GM12878 (cell line): Measurements from ENCODE around the gene MAD1L1. TPM values are rescaled to one million over a fixed set of nuclear protein-coding genes. Genes with fewer than 3 reads are reported as not detected.
"Not testable (repeated sequence)": the region's sequence is repeated elsewhere in the genome, so short reads cannot be mapped to it uniquely, and the experiment has no call there.

Experiments
- ATAC-seq: fragments of 200-7000 bp; cut with Tn5 transposase; 3 replicates; pipeline ENCODE4 v1.9.1; 2020; ENCODE audit warnings: mild to moderate bottlenecking, moderate library complexity
- BruUV-seq: library from RNA; stranded (reverse); fragments of 400-500 nt; replicated peaks from 2 replicates; lab custom pipeline; 2021; lab: Mats Ljungman, UMichigan
- CTCF ChIA-PET: fragments of 300-600 bp; sonication (Branson Sonifier 250); formaldehyde crosslinking; extraction: SDS; loops from one replicate; lab custom pipeline; 2021; ENCODE audit warnings: inconsistent platforms; lab: Yijun Ruan, JAX
- POLR2A ChIA-PET: fragments of 350-600 bp; formaldehyde crosslinking; extraction: SDS; loops from one replicate; lab custom pipeline; 2021; ENCODE audit warnings: inconsistent platforms; lab: Charles Lee
- RAD21 ChIA-PET: fragments of 300-600 bp; sonication (Branson Sonifier 250); formaldehyde crosslinking; loops from one replicate; lab custom pipeline; 2023; ENCODE audit warnings: antibody characterized with exemption; ENCODE audit not compliant: unreplicated experiment; lab: Charles Lee
- SMC1A ChIA-PET: fragments of 300-600 bp; sonication (Branson Sonifier 250); formaldehyde crosslinking; loops from one replicate; lab custom pipeline; 2023; ENCODE audit not compliant: unreplicated experiment, uncharacterized antibody; lab: Charles Lee
- DNase-seq: peaks from one replicate; pipeline ENCODE4 v3.0.0-alpha.2; 2011; ENCODE audit warnings: low read depth, low spot score
- FAIRE-seq: peaks from 3 replicates; lab custom pipeline; 2011; peaks lifted over from hg19 to GRCh38; lab: Jason Lieb, UNC
- H2AFZ ChIP-seq: 2 replicates; pipeline ENCODE4 v1.6.0; 2011; ENCODE audit warnings: low read depth, low read length, control low read depth; ENCODE audit not compliant: control insufficient read depth
- H3K27ac ChIP-seq: 2 replicates; pipeline ENCODE4 v1.5.1; 2011; ENCODE audit warnings: control low read depth; ENCODE audit not compliant: control insufficient read depth, insufficient read depth
- H3K27me3 ChIP-seq, 2 experiments: replicated peaks in 1 of 2; 2 replicates each; pipeline versions ENCODE4 v1.6.0 to v1.6.1; 2011; ENCODE audit warnings: low read length in 1 of 2; ENCODE audit not compliant: control insufficient read depth in 2 of 2, insufficient read depth in 2 of 2
- H3K36me3 ChIP-seq, 2 experiments: 2 replicates each; pipeline ENCODE4 v1.5.1; 2011; ENCODE audit warnings: low read length in 1 of 2; ENCODE audit not compliant: control insufficient read depth in 2 of 2, insufficient read depth in 2 of 2
- H3K4me1 ChIP-seq: 2 replicates; pipeline ENCODE4 v1.6.1; 2011; ENCODE audit warnings: mild to moderate bottlenecking, low read length, moderate library complexity, mixed read lengths; ENCODE audit not compliant: control insufficient read depth, insufficient read depth
- H3K4me2 ChIP-seq: 2 replicates; pipeline ENCODE4 v1.6.0; 2011; ENCODE audit warnings: control low read depth; ENCODE audit not compliant: control insufficient read depth, insufficient read depth
- H3K4me3 ChIP-seq: fragments of 200-600 bp; sonication (generic); 2 replicates; pipeline ENCODE4 v1.5.1; 2016
- H3K79me2 ChIP-seq: 2 replicates; pipeline ENCODE4 v1.6.0; 2011; ENCODE audit warnings: low read length; ENCODE audit not compliant: control insufficient read depth, insufficient read depth
- H3K9ac ChIP-seq: 2 replicates; pipeline ENCODE4 v1.8.0; 2011; ENCODE audit warnings: low read length, control low read depth, mixed read lengths; ENCODE audit not compliant: control insufficient read depth, insufficient read depth
- H3K9me3 ChIP-seq: replicated peaks from 3 replicates; pipeline ENCODE4 v1.5.1; 2011; ENCODE audit warnings: mild to moderate bottlenecking, low read length; ENCODE audit not compliant: control insufficient read depth, insufficient read depth
- H4K20me1 ChIP-seq: 2 replicates; pipeline ENCODE4 v1.6.0; 2011; ENCODE audit not compliant: control insufficient read depth, insufficient read depth
- ATF3 ChIP-seq: IDR thresholded peaks from 2 replicates; pipeline ENCODE4 v1.6.1; 2011; ENCODE audit warnings: low read depth, mild to moderate bottlenecking, low read length, moderate library complexity, borderline replicate concordance; ENCODE audit errors: extremely low read depth
- CHD2 ChIP-seq: IDR thresholded peaks from 2 replicates; pipeline ENCODE4 v1.6.1; 2011; ENCODE audit warnings: low read depth, low read length, improper control_type of control experiment, borderline replicate concordance
- CREM ChIP-seq: IDR thresholded peaks from 2 replicates; pipeline ENCODE4 v1.6.1; 2014; ENCODE audit warnings: antibody characterized with exemption, low read depth
- DPF2 ChIP-seq: fragments of 450-650 bp; IDR thresholded peaks from 2 replicates; pipeline ENCODE4 v1.6.1; 2017; ENCODE audit warnings: mild to moderate bottlenecking
- ELK1 ChIP-seq: IDR thresholded peaks from 2 replicates; pipeline ENCODE4 v1.6.1; 2012; ENCODE audit warnings: low read depth, low read length, improper control_type of control experiment
- HDAC6 ChIP-seq: fragments of 200-600 bp; sonication (generic); IDR thresholded peaks from one replicate; pipeline ENCODE4 v1.8.0; 2017; ENCODE audit warnings: antibody characterized with exemption; ENCODE audit not compliant: unreplicated experiment
- POLR2AphosphoS2 ChIP-seq: IDR thresholded peaks from 2 replicates; pipeline ENCODE4 v1.6.1; 2011; ENCODE audit warnings: low read depth, mild to moderate bottlenecking, low read length, improper control_type of control experiment, moderate library complexity
- POLR2AphosphoS5 ChIP-seq: IDR thresholded peaks from 2 replicates; pipeline ENCODE4 v1.6.1; 2011; ENCODE audit warnings: mild to moderate bottlenecking, low read length, inconsistent platforms
- RELA ChIP-seq: fragments of 450-650 bp; IDR thresholded peaks from 2 replicates; pipeline ENCODE4 v1.8.0; 2014; ENCODE audit warnings: borderline replicate concordance; ENCODE audit not compliant: partially characterized antibody
- SP1 ChIP-seq: IDR thresholded peaks from one replicate; pipeline ENCODE4 v1.6.1; 2011; ENCODE audit warnings: low read depth, low read length
- TARDBP ChIP-seq: IDR thresholded peaks from 2 replicates; pipeline ENCODE4 v1.6.1; 2016; ENCODE audit warnings: borderline replicate concordance
- TCF7 ChIP-seq: IDR thresholded peaks from 2 replicates; pipeline ENCODE4 v1.6.1; 2014; ENCODE audit warnings: antibody characterized with exemption, borderline replicate concordance
- ZNF207 ChIP-seq: fragments of 450-650 bp; IDR thresholded peaks from 2 replicates; pipeline ENCODE4 v1.6.1; 2014; ENCODE audit warnings: antibody characterized with exemption, mild to moderate bottlenecking, borderline replicate concordance
- ZNF24 ChIP-seq: fragments of 450-650 bp; IDR thresholded peaks from 2 replicates; pipeline ENCODE4 v1.6.1; 2017; ENCODE audit warnings: antibody characterized with exemption, mild to moderate bottlenecking
- ZSCAN29 ChIP-seq: fragments of 450-650 bp; IDR thresholded peaks from 2 replicates; pipeline ENCODE4 v1.6.1; 2017; ENCODE audit warnings: mild to moderate bottlenecking, moderate library complexity
- WGBS: methylation state at CpG from one replicate; pipeline ENCODE4 v1.1.6; 2016; ENCODE audit warnings: low lambda C conversion rate; ENCODE audit not compliant: insufficient replicate concordance, insufficient coverage; ENCODE audit errors: missing lambda C conversion rate; 5-methylcytosine and 5-hydroxymethylcytosine counted together
- in situ Hi-C: fragments of 300-500 bp; cut with MboI; formaldehyde crosslinking; loops from 9 replicates; pipeline ENCODE4 v1.14.3; 2018; ENCODE audit warnings: mixed read lengths
- intact Hi-C: fragments of 100-400 bp; cut with micrococcal nuclease; formaldehyde crosslinking; loops from one replicate; pipeline ENCODE4 v1.14.2; 2022; ENCODE audit not compliant: unreplicated experiment
- polyA plus RNA-seq, 11 experiments: library from polyadenylated mRNA; depleted of rRNA in 4 of 11; unstranded in 6 of 11; stranded (reverse) in 5 of 11; fragments of >200 nt; fragmentation: Nextera tagmentation in 4 of 11; fragmentation: Illumina TruSeq in 1 of 11; extraction: Ambion mirVana in 4 of 11; extraction: Trizol in 1 of 11; gene quantifications; 1 replicate in 1 of 11; 2 replicates in 10 of 11; pipeline versions ENCODE4 v1.2.1 to v1.2.3, GENCODE V29; 2011 to 2016; ENCODE audit warnings: inconsistent platforms in 2 of 11, missing spikeins in 2 of 11, low read depth in 1 of 11
- total RNA-seq, 4 experiments: library from RNA; depleted of rRNA in 3 of 4; stranded (reverse); fragments of >200 nt in 3 of 4; fragmentation: Illumina TruSeq in 1 of 4; extraction: Trizol in 1 of 4; gene quantifications; 2 replicates each; pipeline versions ENCODE4 v1.2.1 to v1.2.3, GENCODE V29; 2013 to 2021

Gene MAD1L1
- total and polyA plus RNA-seq, 10 of the 15 experiments (the other 5 are each of a cell fraction or from before 2014, with no cell fraction given), result 2.2 to 76.8 (median 38.3) TPM

GRCh38 chr7:1970285-1970660 is 262.5 kb downstream of the MAD1L1 start:
- FAIRE-seq, H3K9ac ChIP-seq, H3K4me3 ChIP-seq, CTCF ChIA-PET, in situ Hi-C loops, H3K4me1 ChIP-seq, SMC1A ChIA-PET, H2AFZ ChIP-seq, intact Hi-C loops, DNase-seq, ATAC-seq, H3K27me3 ChIP-seq, H3K27ac ChIP-seq, H3K4me2 ChIP-seq, RAD21 ChIA-PET, BruUV-seq, POLR2A ChIA-PET, H4K20me1 ChIP-seq, H3K9me3 ChIP-seq, H3K79me2 ChIP-seq, H3K36me3 ChIP-seq: not testable (repeated sequence)
- WGBS, result 97% methylated on average over 8 of the region's 10 CpGs

- TF ChIP-seq HDAC6 (no peak), CREM (no peak), ELK1 (no peak), ZNF207 (no peak), POLR2AphosphoS2 (no peak), ZSCAN29 (no peak), ATF3 (no peak), SP1 (no peak), TCF7 (no peak), ZNF24 (no peak), TARDBP (no peak), POLR2AphosphoS5 (no peak), DPF2 (no peak), CHD2 (no peak), RELA (no peak)
- ChIA-PET CTCF (no interaction called here), RAD21 (no interaction called here), POLR2A (no interaction called here), SMC1A (no interaction called here)
- Histone ChIP-seq H3K9me3 (peaks cover 2% of the 10 kb centered on the region; the same call in 1 of the 3 replicates), H3K27me3 (no peaks in the 10 kb centered on the region), H4K20me1 (no peaks in the 10 kb centered on the region), H3K9ac (no peak overlapping the region), H2AFZ (no peak overlapping the region), H3K36me3 (peaks cover 0 to 10% of the 10 kb centered on the region in 2 experiments; a peak in 3 of 4 replicates), H3K4me2 (no peak overlapping the region), H3K4me1 (no peaks in the 10 kb centered on the region), H3K79me2 (no peaks in the 10 kb centered on the region), H3K27ac (no peak overlapping the region), H3K4me3 (no peak overlapping the region)
- FAIRE-seq, result no peak
- in situ Hi-C loops (no loop called here), intact Hi-C loops (no loop called here)
- over 99% methylated on average over 8 of the region's 8 CpGs for WGBS
- no TSS peak for BruUV-seq
- no peak for ATAC-seq
- DNase-seq, result no peak
Observed at GRCh38 chr7:1969459-1970284, 263.1 kb downstream of the MAD1L1 start.
